CD4-positive, alpha-beta T cell treated with Interleukin-6 for 4 hours (primary cell): ENCODE results near the gene AKT3.

Experiments
- DNase-seq: peaks from one replicate; pipeline ENCODE4 v3.0.0-alpha.2; 2020; ENCODE audit warnings: mixed read lengths

The AKT3 gene

GRCh38 chr1:243730487-243731150 lies 119.4 kb downstream of the AKT3 start:
- no peak for DNase-seq

GRCh38 chr1:243729956-243730355 lies 120.1 kb downstream of the AKT3 start:
- no peak for DNase-seq

- DNase-seq = no peak
Measured at GRCh38 chr1:243727503-243728203, 122.4 kb downstream of the AKT3 start.

GRCh38 chr1:243726806-243727502 lies 123.1 kb downstream of the AKT3 start:
- DNase-seq = no peak

- DNase-seq = no peak
Measured at GRCh38 chr1:243725846-243726245, 124.2 kb downstream of the AKT3 start.

- no peak for DNase-seq
Measured at GRCh38 chr1:243725075-243725474, 125.0 kb downstream of the AKT3 start.

GRCh38 chr1:243723458-243724043 lies 126.5 kb downstream of the AKT3 start:
- no peak for DNase-seq

GRCh38 chr1:243723050-243723449 lies 127.0 kb downstream of the AKT3 start:
- no peak for DNase-seq

- no peak for DNase-seq
Measured at GRCh38 chr1:243719476-243719875, 130.6 kb downstream of the AKT3 start.

GRCh38 chr1:243718893-243719292 lies 131.2 kb downstream of the AKT3 start:
- no peak for DNase-seq

GRCh38 chr1:243718022-243718421 lies 132.0 kb downstream of the AKT3 start:
- no peak for DNase-seq

GRCh38 chr1:243716906-243717305 lies 133.1 kb downstream of the AKT3 start:
- no peak for DNase-seq

GRCh38 chr1:243715285-243715684 lies 134.8 kb downstream of the AKT3 start:
- no peak for DNase-seq

GRCh38 chr1:243713470-243714186 lies 136.4 kb downstream of the AKT3 start:
- no peak for DNase-seq

GRCh38 chr1:243712941-243713340 lies 137.1 kb downstream of the AKT3 start:
- DNase-seq = no peak

- no peak for DNase-seq
Measured at GRCh38 chr1:243712242-243712641, 137.8 kb downstream of the AKT3 start.

GRCh38 chr1:243710467-243710866 lies 139.6 kb downstream of the AKT3 start:
- DNase-seq = no peak

- DNase-seq = no peak
Measured at GRCh38 chr1:243708210-243708609, 141.8 kb downstream of the AKT3 start.

- DNase-seq = no peak
Measured at GRCh38 chr1:243706563-243706962, 143.5 kb downstream of the AKT3 start.

- DNase-seq = no peak
Measured at GRCh38 chr1:243705585-243705984, 144.5 kb downstream of the AKT3 start.

- DNase-seq = no peak
Measured at GRCh38 chr1:243701872-243702271, 148.2 kb downstream of the AKT3 start.

GRCh38 chr1:243693800-243694199 lies 156.2 kb downstream of the AKT3 start:
- DNase-seq = no peak

- DNase-seq = no peak
Measured at GRCh38 chr1:243686159-243686558, 163.9 kb downstream of the AKT3 start.
